ENCODE measurements around the gene CEP112.

CEP112 gene

GRCh38 chr17:65601881-65602280 lies 590.1 kb downstream of the CEP112 start:
- no peak for TF ChIP-seq POLR2A (IDR thresholded peaks at IDR 0.05; ENCODE audit: low read depth, low read length)
- TF ChIP-seq POU2F2 (IDR thresholded peaks at IDR 0.05; ENCODE audit: low read depth, low read length) = no peak
- no peak for TF ChIP-seq TAF1 (IDR thresholded peaks at IDR 0.05; ENCODE audit: low read depth, low read length)
- no peak for TF ChIP-seq PAX5 (IDR thresholded peaks at IDR 0.05; ENCODE audit: insufficient read depth, low read length, severe bottlenecking)
- no peak for TF ChIP-seq SPI1 (IDR thresholded peaks at IDR 0.05; ENCODE audit: low read depth, low read length)
- no peak for TF ChIP-seq POLR2AphosphoS5 (IDR thresholded peaks at IDR 0.05; ENCODE audit: low read depth, low read length)
- FAIRE-seq (no peak), DNase-seq (ENCODE audit: insufficient read length, low spot score) (no peak)

GRCh38 chr17:65601145-65601544 lies 590.8 kb downstream of the CEP112 start:
- FAIRE-seq = no peak
- DNase-seq (ENCODE audit: insufficient read length, low spot score) = no peak
- TF ChIP-seq SPI1 (IDR thresholded peaks at IDR 0.05; ENCODE audit: low read depth, low read length) (no peak), POU2F2 (IDR thresholded peaks at IDR 0.05; ENCODE audit: low read depth, low read length) (no peak), TAF1 (IDR thresholded peaks at IDR 0.05; ENCODE audit: low read depth, low read length) (no peak), PAX5 (IDR thresholded peaks at IDR 0.05; ENCODE audit: insufficient read depth, low read length, severe bottlenecking) (no peak), POLR2A (IDR thresholded peaks at IDR 0.05; ENCODE audit: low read depth, low read length) (no peak), POLR2AphosphoS5 (IDR thresholded peaks at IDR 0.05; ENCODE audit: low read depth, low read length) (no peak)

- TF ChIP-seq POLR2A (IDR thresholded peaks at IDR 0.05; ENCODE audit: low read depth, low read length) (no peak), POLR2AphosphoS5 (IDR thresholded peaks at IDR 0.05; ENCODE audit: low read depth, low read length) (no peak), PAX5 (IDR thresholded peaks at IDR 0.05; ENCODE audit: insufficient read depth, low read length, severe bottlenecking) (no peak), TAF1 (IDR thresholded peaks at IDR 0.05; ENCODE audit: low read depth, low read length) (no peak), SPI1 (IDR thresholded peaks at IDR 0.05; ENCODE audit: low read depth, low read length) (no peak), POU2F2 (IDR thresholded peaks at IDR 0.05; ENCODE audit: low read depth, low read length) (no peak)
- FAIRE-seq (no peak), DNase-seq (ENCODE audit: insufficient read length, low spot score) (no peak)
These were observed 591.4 kb downstream of the CEP112 start for GRCh38 chr17:65600518-65600917.

- DNase-seq (ENCODE audit: insufficient read length, low spot score) (no peak), FAIRE-seq (no peak)
- TF ChIP-seq POU2F2 (IDR thresholded peaks at IDR 0.05; ENCODE audit: low read depth, low read length) = no peak
- TF ChIP-seq POLR2A (IDR thresholded peaks at IDR 0.05; ENCODE audit: low read depth, low read length) = no peak
- TF ChIP-seq TAF1 (IDR thresholded peaks at IDR 0.05; ENCODE audit: low read depth, low read length) = no peak
- no peak for TF ChIP-seq PAX5 (IDR thresholded peaks at IDR 0.05; ENCODE audit: insufficient read depth, low read length, severe bottlenecking)
- TF ChIP-seq SPI1 (IDR thresholded peaks at IDR 0.05; ENCODE audit: low read depth, low read length) = no peak
These were observed 592.3 kb downstream of the CEP112 start for GRCh38 chr17:65599650-65600049.

GRCh38 chr17:65598746-65599145 lies 593.2 kb downstream of the CEP112 start:
- FAIRE-seq (no peak), DNase-seq (ENCODE audit: insufficient read length, low spot score) (no peak)
- TF ChIP-seq POU2F2 (IDR thresholded peaks at IDR 0.05; ENCODE audit: low read depth, low read length) = no peak
- no peak for TF ChIP-seq PAX5 (IDR thresholded peaks at IDR 0.05; ENCODE audit: insufficient read depth, low read length, severe bottlenecking)
- no peak for TF ChIP-seq POLR2A (IDR thresholded peaks at IDR 0.05; ENCODE audit: low read depth, low read length)
- TF ChIP-seq SPI1 (IDR thresholded peaks at IDR 0.05; ENCODE audit: low read depth, low read length) = no peak
- TF ChIP-seq POLR2AphosphoS5 (IDR thresholded peaks at IDR 0.05; ENCODE audit: low read depth, low read length) = no peak
- TF ChIP-seq TAF1 (IDR thresholded peaks at IDR 0.05; ENCODE audit: low read depth, low read length) = no peak

- FAIRE-seq = no peak
- no peak for DNase-seq (ENCODE audit: insufficient read length, low spot score)
- TF ChIP-seq PAX5 (IDR thresholded peaks at IDR 0.05; ENCODE audit: insufficient read depth, low read length, severe bottlenecking) (no peak), POLR2A (IDR thresholded peaks at IDR 0.05; ENCODE audit: low read depth, low read length) (no peak)
These were observed 596.8 kb downstream of the CEP112 start for GRCh38 chr17:65595071-65595656.

- DNase-seq (ENCODE audit: insufficient read length, low spot score) (peak; percentile 30), FAIRE-seq (no peak)
- peak; percentile 17; the same call in 1 of the 2 replicates for TF ChIP-seq SPI1 (IDR thresholded peaks at IDR 0.05; ENCODE audit: low read depth, low read length)
- TF ChIP-seq POLR2AphosphoS5 (IDR thresholded peaks at IDR 0.05; ENCODE audit: low read depth, low read length) = no peak
- TF ChIP-seq PAX5 (IDR thresholded peaks at IDR 0.05; ENCODE audit: insufficient read depth, low read length, severe bottlenecking) = no peak
- TF ChIP-seq POU2F2 (IDR thresholded peaks at IDR 0.05; ENCODE audit: low read depth, low read length) = no peak
- no peak for TF ChIP-seq POLR2A (IDR thresholded peaks at IDR 0.05; ENCODE audit: low read depth, low read length)
- no peak for TF ChIP-seq TAF1 (IDR thresholded peaks at IDR 0.05; ENCODE audit: low read depth, low read length)
These were observed 597.8 kb downstream of the CEP112 start for GRCh38 chr17:65593855-65594845.

GRCh38 chr17:65593092-65593854 lies 598.7 kb downstream of the CEP112 start:
- TF ChIP-seq PAX5 (IDR thresholded peaks at IDR 0.05; ENCODE audit: insufficient read depth, low read length, severe bottlenecking) (no peak), SPI1 (IDR thresholded peaks at IDR 0.05; ENCODE audit: low read depth, low read length) (no peak), TAF1 (IDR thresholded peaks at IDR 0.05; ENCODE audit: low read depth, low read length) (no peak), POLR2A (IDR thresholded peaks at IDR 0.05; ENCODE audit: low read depth, low read length) (no peak), POU2F2 (IDR thresholded peaks at IDR 0.05; ENCODE audit: low read depth, low read length) (no peak), POLR2AphosphoS5 (IDR thresholded peaks at IDR 0.05; ENCODE audit: low read depth, low read length) (no peak)
- FAIRE-seq (no peak), DNase-seq (ENCODE audit: insufficient read length, low spot score) (no peak)

Measured in GM12891 (cell line).